Measurements from ENCODE around the gene TTC7B. TPM values are rescaled to one million over a fixed set of nuclear protein-coding genes. Genes with fewer than 3 reads are reported as not detected.

The TTC7B gene
- total RNA-seq, 1 experiment from 2014 or later, result 40.9 TPM

GRCh38 chr14:90617961-90618360 lies 198.3 kb downstream of the TTC7B start:
- no peak for ATAC-seq
- BruUV-seq (replicated peaks), result no TSS peak
- CTCF ChIA-PET, result no interaction called here

GRCh38 chr14:90616881-90617280 lies 199.3 kb downstream of the TTC7B start:
- TF ChIP-seq SIN3A (IDR thresholded peaks at IDR 0.05; ENCODE audit: borderline replicate concordance, insufficient read depth, low read depth, low read length) (no peak), REST (IDR thresholded peaks at IDR 0.05; ENCODE audit: insufficient read depth in 1 of 2, low read depth in 2 of 2, low read length in 1 of 2) (no peak), POLR2AphosphoS5 (IDR thresholded peaks at IDR 0.05; ENCODE audit: low read depth, low read length) (no peak), TCF7L2 (IDR thresholded peaks at IDR 0.05; ENCODE audit: low read depth, low read length) (no peak), CTCF (IDR thresholded peaks at IDR 0.05) (no peak)
- BruUV-seq (replicated peaks), result no TSS peak
- H3K27me3 ChIP-seq (ENCODE audit: control insufficient read depth, insufficient read depth, low read length), result no peaks in the 10 kb centered on the region
- ATAC-seq, result no peak
- no peaks in the 10 kb centered on the region for H3K36me3 ChIP-seq (ENCODE audit: control insufficient read depth, insufficient read depth, low read length)
- ChIA-PET CTCF (no interaction called here), POLR2A (no interaction called here)
- H3K27ac ChIP-seq (ENCODE audit: low read length), result no peak overlapping the region
- no peaks in the 10 kb centered on the region for H3K9me3 ChIP-seq (ENCODE audit: control insufficient read depth, insufficient read depth, low read depth, low read length)
- intact Hi-C loops (cut with micrococcal nuclease; ENCODE audit: unreplicated experiment), result no loop called here
- in situ Hi-C loops (cut with HindIII; ENCODE audit: low pct_unique_long_range_greater_than_20kb, low sequenced_read_pairs), result no loop called here
- no peaks in the 10 kb centered on the region for H3K4me1 ChIP-seq (ENCODE audit: control insufficient read depth, insufficient read depth, low read length)
- no peak for DNase-seq (ENCODE audit: low read depth, low spot score)
- H3K4me3 ChIP-seq (ENCODE audit: low read depth in 2 of 2, low read length in 2 of 2), result no peak overlapping the region

More at GRCh38 chr14:90617961-90618360, 198.3 kb downstream of the TTC7B start:
- in situ Hi-C loops (cut with HindIII; ENCODE audit: low pct_unique_long_range_greater_than_20kb, low sequenced_read_pairs) (no loop called here), intact Hi-C loops (cut with micrococcal nuclease; ENCODE audit: unreplicated experiment) (no loop called here)
- Histone ChIP-seq H3K36me3 (ENCODE audit: control insufficient read depth, insufficient read depth, low read length) (no peaks in the 10 kb centered on the region), H3K4me3 (ENCODE audit: low read depth in 2 of 2, low read length in 2 of 2) (no peak overlapping the region), H3K4me1 (ENCODE audit: control insufficient read depth, insufficient read depth, low read length) (no peaks in the 10 kb centered on the region), H3K9me3 (ENCODE audit: control insufficient read depth, insufficient read depth, low read depth, low read length) (no peaks in the 10 kb centered on the region), H3K27me3 (ENCODE audit: control insufficient read depth, insufficient read depth, low read length) (no peaks in the 10 kb centered on the region), H3K27ac (ENCODE audit: low read length) (no peak overlapping the region)
- POLR2A ChIA-PET, result no interaction called here
- no peak for TF ChIP-seq SIN3A (IDR thresholded peaks at IDR 0.05; ENCODE audit: borderline replicate concordance, insufficient read depth, low read depth, low read length)
- TF ChIP-seq POLR2AphosphoS5 (IDR thresholded peaks at IDR 0.05; ENCODE audit: low read depth, low read length), result no peak
- TF ChIP-seq REST (IDR thresholded peaks at IDR 0.05; ENCODE audit: insufficient read depth in 1 of 2, low read depth in 2 of 2, low read length in 1 of 2), result no peak
- TF ChIP-seq CTCF (IDR thresholded peaks at IDR 0.05), result no peak
- TF ChIP-seq TCF7L2 (IDR thresholded peaks at IDR 0.05; ENCODE audit: low read depth, low read length), result no peak
- DNase-seq (ENCODE audit: low read depth, low spot score), result no peak
